HCT116 (cell line): Measurements from ENCODE around the gene NT5C1B.

ENCODE experiments used
- ATF3 ChIP-seq: IDR thresholded peaks from 2 replicates; pipeline ENCODE4 v1.6.1; 2012
- CTCF ChIP-seq, 3 experiments: fragments of 200-600 bp in 1 of 3; sonication (generic) in 1 of 3; IDR thresholded peaks in 2 of 3; conservative IDR thresholded peaks in 1 of 3; 2 replicates each; pipeline ENCODE4 v1.5.1; 2012 to 2017; ENCODE audit warnings: low read depth in 2 of 3, low read length in 2 of 3, antibody characterized with exemption in 1 of 3, borderline replicate concordance in 1 of 3, control low read depth in 1 of 3, mild to moderate bottlenecking in 1 of 3, mixed read lengths in 1 of 3, mixed run types in 1 of 3, moderate library complexity in 1 of 3; ENCODE audit not compliant: insufficient read depth in 1 of 3
- EGR1 ChIP-seq: IDR thresholded peaks from 2 replicates; pipeline ENCODE4 v1.6.1; 2012; ENCODE audit warnings: low read depth
- EZH2phosphoT487 ChIP-seq: fragments of 200-600 bp; IDR thresholded peaks from 2 replicates; pipeline ENCODE4 v1.6.1; 2018; ENCODE audit warnings: antibody characterized with exemption, borderline replicate concordance
- MAX ChIP-seq: IDR thresholded peaks from 2 replicates; pipeline ENCODE4 v1.6.1; 2012
- POLR2A ChIP-seq: IDR thresholded peaks from 2 replicates; pipeline ENCODE4 v1.7.0; 2011; ENCODE audit warnings: borderline replicate concordance; ENCODE audit not compliant: insufficient read depth, insufficient read length; ENCODE audit errors: extremely low read depth
- POLR2AphosphoS5 ChIP-seq: IDR thresholded peaks from 2 replicates; pipeline ENCODE4 v1.6.1; 2011; ENCODE audit warnings: mild to moderate bottlenecking, low read depth, low read length, moderate library complexity
- RAD21 ChIP-seq: IDR thresholded peaks from 2 replicates; pipeline ENCODE4 v1.6.1; 2012; ENCODE audit warnings: low read depth, mild to moderate bottlenecking
- REST ChIP-seq: IDR thresholded peaks from 2 replicates; pipeline ENCODE4 v1.6.1; 2012; ENCODE audit warnings: low read depth
- YY1 ChIP-seq: IDR thresholded peaks from 2 replicates; pipeline ENCODE4 v1.6.1; 2011; ENCODE audit warnings: low read length, low read depth, moderate library complexity, mild to moderate bottlenecking; ENCODE audit not compliant: insufficient replicate concordance; ENCODE audit errors: extremely low read depth
- ZBTB33 ChIP-seq: IDR thresholded peaks from 2 replicates; pipeline ENCODE4 v1.6.1; 2011; ENCODE audit warnings: mild to moderate bottlenecking, low read length, moderate library complexity; ENCODE audit not compliant: insufficient replicate concordance; ENCODE audit errors: extremely low read depth
- ZNF274 ChIP-seq: fragments of 200-500 bp; sonication (Bioruptor generic); IDR thresholded peaks from 2 replicates; pipeline ENCODE4 v1.6.1; 2014; ENCODE audit warnings: mild to moderate bottlenecking, low read depth, low read length, inconsistent platforms

GRCh38 chr2:18527822-18528221 is 61.5 kb downstream of the NT5C1B start:
- no peak for TF ChIP-seq POLR2AphosphoS5
- no peak for TF ChIP-seq POLR2A
- no peak for TF ChIP-seq REST
- TF ChIP-seq EGR1, result no peak
- no peak for TF ChIP-seq ZNF274
- TF ChIP-seq MAX, result no peak
- TF ChIP-seq YY1, result no peak
- TF ChIP-seq CTCF (IDR thresholded peaks at IDR 0.05 in 2 of 3, conservative IDR thresholded peaks at IDR 0.05 in 1 of 3; ENCODE audit: borderline replicate concordance in 1 of 3, insufficient read depth in 1 of 3, low read depth in 2 of 3, low read length in 2 of 3), result no peak
- TF ChIP-seq EZH2phosphoT487, result no peak
- TF ChIP-seq RAD21, result no peak
- no peak for TF ChIP-seq ZBTB33
- no peak for TF ChIP-seq ATF3
